Natural killer cell treated with Interleukin-12 subunit alpha and Interleukin-12 subunit beta and Interleukin-15 and Interleukin-18, amount 100 ng/mL, for 72 hours (primary cell): ENCODE results near the gene CSMD2. TPM values are rescaled to one million over a fixed set of nuclear protein-coding genes. Genes with fewer than 3 reads are reported as not detected.
"Not testable (repeated sequence)": the region's sequence is repeated elsewhere in the genome, so short reads cannot be mapped to it uniquely, and the experiment has no call there.

Experiments used
- ATAC-seq, 2 donors: fragments of 150-1000 bp; cut with Tn5 transposase in 1 of 2; sonication (Bioruptor Pico), chemical (Tn5 transposase) in 1 of 2; 2 replicates each; pipeline ENCODE4 v1.10.0; 2021
- DNase-seq: peaks from one replicate; pipeline ENCODE4 v3.0.0; 2022; ENCODE audit warnings: low spot score
- H3K27ac Mint-ChIP-seq, 2 donors: 1 replicate in 1 of 2; 2 replicates in 1 of 2; pipeline ENCODE4 v1.8.0; 2022; ENCODE audit warnings: mixed read lengths in 2 of 2, mild to moderate bottlenecking in 1 of 2, moderate library complexity in 1 of 2
- H3K27me3 Mint-ChIP-seq, 2 donors: 1 replicate in 1 of 2; 2 replicates in 1 of 2; pipeline ENCODE4 v1.8.0; 2022; ENCODE audit warnings: mixed read lengths in 2 of 2
- H3K36me3 Mint-ChIP-seq: one replicate; pipeline ENCODE4 v1.8.0; 2022; ENCODE audit warnings: mixed read lengths
- H3K4me1 Mint-ChIP-seq, 2 donors: 1 replicate in 1 of 2; 2 replicates in 1 of 2; pipeline ENCODE4 v1.8.0; 2022; ENCODE audit warnings: low read depth in 2 of 2, mixed read lengths in 2 of 2, mild to moderate bottlenecking in 1 of 2
- H3K4me3 Mint-ChIP-seq: one replicate; pipeline ENCODE4 v1.8.0; 2022; ENCODE audit warnings: mixed read lengths
- H3K9me3 Mint-ChIP-seq: 2 replicates; pipeline ENCODE4 v1.8.0; 2022; ENCODE audit warnings: mixed read lengths
- total RNA-seq, 2 donors: library from RNA; stranded (reverse); gene quantifications; one replicate each; pipeline ENCODE4 v1.2.3, GENCODE V29; 2022

CSMD2 gene
- total RNA-seq: not detected

DNA sequence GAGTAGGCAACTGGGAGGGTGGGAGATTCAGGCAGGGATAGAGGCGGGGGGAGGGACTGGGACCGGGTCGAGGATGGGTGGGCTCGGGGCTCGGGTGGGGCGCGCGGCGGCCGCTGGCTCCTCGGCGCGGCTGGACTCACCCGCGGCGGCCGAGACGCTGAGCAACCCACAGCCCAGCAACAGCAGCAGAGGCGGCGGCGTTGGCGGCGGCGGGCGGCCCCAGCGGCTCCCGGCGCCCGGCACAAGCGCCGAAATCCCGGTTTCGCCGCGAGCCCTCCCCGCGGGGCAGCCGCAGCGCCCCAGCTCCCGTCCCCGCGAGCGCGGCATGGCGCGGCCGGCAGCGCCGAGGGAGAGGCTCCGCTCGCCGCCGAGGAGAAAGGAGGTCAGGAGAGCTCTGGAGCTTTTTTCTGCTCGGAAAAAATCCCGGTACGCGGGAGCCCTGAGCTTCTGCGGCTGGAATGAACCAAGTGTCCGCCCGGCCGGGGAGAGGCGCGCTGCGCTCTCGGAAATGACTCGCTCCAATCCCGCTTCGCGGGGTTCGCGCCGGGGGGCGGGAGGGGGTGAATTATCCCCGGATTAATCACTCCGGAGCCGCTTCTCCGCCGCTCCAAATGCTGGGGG, at the start of gene CSMD2:
Gene CSMD2, minus strand, starts transcription at position 460 of the 621 bp plus-strand sequence. Its CDS starts 133 bp downstream, at position 327.
- Mint-ChIP-seq H3K9me3 (no peaks in the 10 kb centered on the region), H3K4me1 (peaks cover 0 to 3% of the 10 kb centered on the region in 2 donors), H3K36me3 (no peaks in the 10 kb centered on the region), H3K4me3 (no peak within 1 kb of the TSS), H3K27ac (no peak within 1 kb of the TSS), H3K27me3 (peaks cover 41 to 63% of the 10 kb centered on the region in 2 donors)
- ATAC-seq: no peak
- DNase-seq: no peak

DNA sequence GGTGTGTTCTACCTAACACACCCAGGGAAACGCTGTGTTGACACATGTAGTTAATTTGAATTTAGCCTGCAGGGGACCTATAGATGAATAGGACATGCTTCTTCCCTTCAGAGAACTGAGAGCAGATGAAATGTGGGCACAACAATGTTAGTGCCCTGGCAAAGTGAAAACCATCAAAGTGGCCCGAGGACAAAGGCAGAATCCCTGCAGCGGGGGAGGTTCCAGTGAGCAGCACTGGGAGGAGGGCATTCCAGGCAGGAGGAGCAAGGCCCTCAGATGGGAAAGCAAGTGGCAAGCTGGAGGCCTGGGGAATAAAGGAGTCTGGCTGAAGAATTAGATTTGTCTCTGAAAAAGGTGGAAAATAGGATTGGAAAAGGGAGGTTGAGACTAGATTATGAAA, 48.9 kb upstream of the CSMD2 start:
- Mint-ChIP-seq H3K4me3 (no peak overlapping the region), H3K4me1 (no peaks in the 10 kb centered on the region), H3K36me3 (no peaks in the 10 kb centered on the region), H3K9me3 (no peaks in the 10 kb centered on the region), H3K27ac (no peak overlapping the region), H3K27me3 (peaks cover 2 to 5% of the 10 kb centered on the region in 2 donors)
- no peak for ATAC-seq
- DNase-seq: no peak

- no peak for DNase-seq
- H3K4me1 Mint-ChIP-seq: no peaks in the 10 kb centered on the region
- H3K4me3 Mint-ChIP-seq: no peak overlapping the region
- ATAC-seq: no peak
- H3K9me3 Mint-ChIP-seq: no peaks in the 10 kb centered on the region
- no peaks in the 10 kb centered on the region for H3K27me3 Mint-ChIP-seq
- H3K36me3 Mint-ChIP-seq: no peaks in the 10 kb centered on the region
- no peak overlapping the region for H3K27ac Mint-ChIP-seq
Measured at GRCh38 chr1:34212673-34213072, 47.6 kb upstream of the CSMD2 start.

DNA sequence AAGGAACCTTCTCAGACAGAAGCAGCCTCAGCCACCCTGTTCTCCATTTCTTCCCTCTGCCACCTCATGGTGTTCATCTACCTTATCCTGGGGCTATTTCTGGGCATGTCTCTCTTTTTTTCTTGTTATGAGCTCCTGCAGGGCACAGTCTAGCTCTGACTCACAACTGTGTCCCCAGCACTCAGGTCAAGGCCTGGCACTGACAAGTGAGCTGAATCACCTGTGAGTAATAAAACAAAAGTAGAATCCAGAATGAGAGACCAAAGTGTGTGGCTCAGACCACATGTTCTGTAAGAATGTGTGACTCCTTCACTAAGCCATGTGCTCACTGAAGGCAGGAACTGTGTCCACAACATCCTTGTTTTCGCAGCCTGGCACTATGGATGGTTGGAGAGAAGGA, 34.9 kb upstream of the CSMD2 start:
- ATAC-seq (no peak), DNase-seq (no peak)
- Mint-ChIP-seq H3K27ac (no peak overlapping the region), H3K9me3 (no peaks in the 10 kb centered on the region), H3K4me1 (no peaks in the 10 kb centered on the region), H3K36me3 (no peaks in the 10 kb centered on the region), H3K27me3 (peaks cover 8 to 23% of the 10 kb centered on the region in 2 donors), H3K4me3 (no peak overlapping the region)

GRCh38 chr1:34192621-34193020, 27.6 kb upstream of the CSMD2 start:
- Mint-ChIP-seq H3K4me3 (no peak overlapping the region), H3K27ac (no peak overlapping the region), H3K27me3 (peaks cover 29 to 39% of the 10 kb centered on the region in 2 donors), H3K4me1 (no peaks in the 10 kb centered on the region), H3K9me3 (no peaks in the 10 kb centered on the region), H3K36me3 (no peaks in the 10 kb centered on the region)
- ATAC-seq (no peak), DNase-seq (no peak)

GRCh38 chr1:34190692-34191091, 25.7 kb upstream of the CSMD2 start:
- no peak for DNase-seq
- peaks cover 36 to 50% of the 10 kb centered on the region in 2 donors for H3K27me3 Mint-ChIP-seq
- no peak overlapping the region for H3K4me3 Mint-ChIP-seq
- peak in 1 of 2 donors; percentile 8 for ATAC-seq
- H3K36me3 Mint-ChIP-seq: no peaks in the 10 kb centered on the region
- no peaks in the 10 kb centered on the region for H3K9me3 Mint-ChIP-seq
- no peak overlapping the region for H3K27ac Mint-ChIP-seq
- no peaks in the 10 kb centered on the region for H3K4me1 Mint-ChIP-seq

GRCh38 chr1:34188985-34189384, 24.0 kb upstream of the CSMD2 start:
- no peaks in the 10 kb centered on the region for H3K36me3 Mint-ChIP-seq
- no peak for DNase-seq
- H3K27ac Mint-ChIP-seq: no peak overlapping the region
- no peak overlapping the region for H3K4me3 Mint-ChIP-seq
- peaks cover 41 to 57% of the 10 kb centered on the region in 2 donors for H3K27me3 Mint-ChIP-seq
- ATAC-seq: peak in 1 of 2 donors; percentile 35
- no peaks in the 10 kb centered on the region for H3K9me3 Mint-ChIP-seq
- H3K4me1 Mint-ChIP-seq: no peaks in the 10 kb centered on the region

- Mint-ChIP-seq H3K4me1 (no peaks in the 10 kb centered on the region), H3K36me3 (no peaks in the 10 kb centered on the region), H3K27me3 (peaks cover 38 to 61% of the 10 kb centered on the region in 2 donors), H3K4me3 (no peak overlapping the region), H3K27ac (no peak overlapping the region), H3K9me3 (no peaks in the 10 kb centered on the region)
- ATAC-seq: no peak
- no peak for DNase-seq
Measured at GRCh38 chr1:34188418-34188817, 23.4 kb upstream of the CSMD2 start.

DNA sequence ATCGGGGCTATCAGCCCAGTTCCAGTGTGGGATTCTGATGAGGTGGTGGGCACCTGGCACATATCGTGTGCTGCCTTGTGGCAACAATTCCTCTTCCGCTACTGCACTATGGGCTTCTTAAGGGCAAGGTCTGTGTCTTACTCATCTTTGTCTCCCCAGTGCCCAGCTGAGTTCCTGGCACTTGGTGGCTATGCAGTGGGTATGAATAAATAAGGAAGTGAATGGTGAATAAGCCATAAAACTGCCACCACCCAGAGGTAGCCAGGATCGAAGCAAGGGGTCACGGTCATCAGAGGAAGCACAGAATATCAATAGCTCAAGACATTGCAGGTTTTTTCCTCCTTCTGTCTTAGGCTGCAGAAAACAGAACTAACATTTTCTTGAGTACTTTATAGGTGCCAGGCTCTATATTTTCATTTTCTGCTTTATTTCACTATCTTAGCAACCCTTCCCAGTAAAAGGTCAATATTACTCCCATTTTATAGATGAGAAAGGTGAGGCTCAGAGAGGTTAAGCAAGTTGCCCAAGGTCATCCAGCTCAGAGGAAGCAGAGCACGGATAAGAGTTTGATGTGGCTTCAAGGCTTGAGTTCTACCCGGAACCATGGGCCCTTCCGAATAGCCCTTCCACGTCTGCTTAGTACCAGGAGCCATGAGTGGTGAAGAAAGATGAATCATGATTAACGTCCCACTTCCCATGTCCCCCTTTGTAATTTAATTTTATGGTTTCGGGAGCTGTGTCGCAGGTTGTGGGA, 21.9 kb upstream of the CSMD2 start:
- no peak for DNase-seq
- H3K4me3 Mint-ChIP-seq: no peak overlapping the region
- peaks cover 28 to 55% of the 10 kb centered on the region in 2 donors for H3K27me3 Mint-ChIP-seq
- H3K36me3 Mint-ChIP-seq: no peaks in the 10 kb centered on the region
- ATAC-seq: no peak
- no peaks in the 10 kb centered on the region for H3K4me1 Mint-ChIP-seq
- H3K9me3 Mint-ChIP-seq: no peaks in the 10 kb centered on the region
- H3K27ac Mint-ChIP-seq: no peak overlapping the region

GRCh38 chr1:34183381-34183780, 18.4 kb upstream of the CSMD2 start:
- not testable (repeated sequence) for DNase-seq, H3K4me3 Mint-ChIP-seq, H3K36me3 Mint-ChIP-seq, ATAC-seq, H3K27ac Mint-ChIP-seq, H3K4me1 Mint-ChIP-seq, H3K9me3 Mint-ChIP-seq
- peaks cover 36 to 66% of the 10 kb centered on the region in 2 donors for H3K27me3 Mint-ChIP-seq

DNA sequence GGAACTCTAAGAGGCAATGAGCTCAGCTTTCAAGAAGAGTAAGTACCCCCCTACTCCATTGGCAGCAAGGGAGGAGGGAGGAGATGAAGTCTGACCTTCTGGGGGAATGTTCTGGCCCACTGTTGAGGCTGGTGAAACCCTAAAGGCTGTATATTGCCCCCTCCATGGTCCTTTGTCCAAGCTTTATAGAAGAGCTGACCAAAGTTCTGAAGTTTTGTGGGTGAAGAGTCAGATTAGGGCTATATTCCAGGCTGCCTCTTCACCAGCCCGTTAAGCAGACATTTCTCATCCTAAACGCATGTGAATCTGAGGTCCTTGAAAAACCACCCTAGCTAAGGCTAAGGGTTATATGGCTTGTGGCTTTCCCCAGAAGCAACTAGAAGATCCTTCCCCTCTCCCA, 13.0 kb upstream of the CSMD2 start:
- DNase-seq: no peak
- Mint-ChIP-seq H3K9me3 (no peaks in the 10 kb centered on the region), H3K4me1 (no peaks in the 10 kb centered on the region), H3K27ac (no peak overlapping the region), H3K4me3 (no peak overlapping the region), H3K36me3 (no peaks in the 10 kb centered on the region), H3K27me3 (peaks cover 39 to 70% of the 10 kb centered on the region in 2 donors)
- ATAC-seq: no peak

DNA sequence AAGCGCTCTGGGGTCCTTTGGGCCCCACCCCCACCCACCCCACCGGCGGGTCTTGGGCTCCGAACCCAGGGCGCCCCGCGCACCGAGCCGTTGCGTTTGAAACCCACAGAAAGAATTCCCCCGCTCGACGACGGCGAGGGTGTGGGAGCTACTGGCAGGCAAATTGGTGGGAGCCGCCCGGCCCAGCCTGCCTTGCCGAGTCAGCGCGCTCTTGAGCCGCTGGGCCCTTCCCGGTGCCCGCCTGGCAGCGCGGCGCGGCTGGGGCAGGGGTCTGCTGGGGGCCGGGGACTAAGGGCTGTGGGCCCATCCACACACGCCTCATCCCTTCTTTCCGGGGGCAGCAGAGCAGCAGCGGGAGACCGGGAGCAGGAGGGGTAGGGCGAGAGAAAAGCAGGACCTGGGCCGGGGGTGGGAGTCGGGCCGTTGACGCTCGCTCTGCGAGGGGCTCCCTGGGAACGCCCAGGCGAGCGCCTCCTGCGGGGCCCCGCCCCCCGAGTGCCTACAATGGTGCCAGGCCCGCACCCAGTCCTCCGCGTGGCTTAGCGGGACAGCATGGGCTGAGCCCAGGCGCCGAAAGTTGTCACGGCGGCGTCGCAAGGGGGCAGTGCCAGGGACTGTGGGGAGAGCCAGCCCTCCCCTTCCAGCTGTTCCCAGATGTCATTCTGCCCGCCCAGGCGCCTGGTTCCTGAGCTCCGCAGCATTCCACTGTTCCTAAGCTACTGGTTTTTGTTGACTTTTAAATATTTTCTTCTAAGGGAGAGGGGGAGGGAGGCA, 12.0 kb upstream of the CSMD2 start, which contains the start of gene C1orf94:
Gene C1orf94, plus strand, starts transcription at position 78 of the 774 bp plus-strand sequence. CDS start 883 bp downstream, outside the sequence.
- Mint-ChIP-seq H3K36me3 (no peaks in the 10 kb centered on the region), H3K9me3 (no peaks in the 10 kb centered on the region), H3K27me3 (peaks cover 41 to 67% of the 10 kb centered on the region in 2 donors), H3K4me1 (no peaks in the 10 kb centered on the region), H3K27ac (no peak within 1 kb of the TSS), H3K4me3 (no peak within 1 kb of the TSS)
- no peak for DNase-seq
- ATAC-seq: no peak

GRCh38 chr1:34175744-34176143, 10.7 kb upstream of the CSMD2 start:
- no peak overlapping the region for H3K4me3 Mint-ChIP-seq
- H3K4me1 Mint-ChIP-seq: no peaks in the 10 kb centered on the region
- ATAC-seq (no peak), DNase-seq (no peak)
- H3K27ac Mint-ChIP-seq: no peak overlapping the region
- H3K9me3 Mint-ChIP-seq: no peaks in the 10 kb centered on the region
- no peaks in the 10 kb centered on the region for H3K36me3 Mint-ChIP-seq
- peaks cover 38 to 67% of the 10 kb centered on the region in 2 donors for H3K27me3 Mint-ChIP-seq

GRCh38 chr1:34167389-34167788, 2.4 kb upstream of the CSMD2 start:
- Mint-ChIP-seq H3K36me3 (no peaks in the 10 kb centered on the region), H3K27me3 (peaks cover 34 to 65% of the 10 kb centered on the region in 2 donors), H3K9me3 (no peaks in the 10 kb centered on the region), H3K4me1 (peaks cover 0 to 3% of the 10 kb centered on the region in 2 donors), H3K4me3 (no peak overlapping the region), H3K27ac (no peak overlapping the region)
- ATAC-seq: no peak
- DNase-seq: no peak
